DMS53 treated with DMSO at 0.1 percent for 48 hours (cell line): ENCODE data around the gene GMNC.
"Not testable (repeated sequence)": the region's sequence is repeated elsewhere in the genome, so short reads cannot be mapped to it uniquely, and the experiment has no call there.

ENCODE experiments used
- DNase-seq: peaks from one replicate; lab custom pipeline; 2025; ENCODE audit not compliant: unreplicated experiment; lab: John Stamatoyannopoulos, UW

The GMNC gene

GRCh38 chr3:190862209-190863118 is at the start of gene GMNC:
GMNC (minus strand) TSS chr3:190862694; CDS start chr3:190862615, 79 bp downstream.
- DNase-seq = peak; percentile 47

DNA sequence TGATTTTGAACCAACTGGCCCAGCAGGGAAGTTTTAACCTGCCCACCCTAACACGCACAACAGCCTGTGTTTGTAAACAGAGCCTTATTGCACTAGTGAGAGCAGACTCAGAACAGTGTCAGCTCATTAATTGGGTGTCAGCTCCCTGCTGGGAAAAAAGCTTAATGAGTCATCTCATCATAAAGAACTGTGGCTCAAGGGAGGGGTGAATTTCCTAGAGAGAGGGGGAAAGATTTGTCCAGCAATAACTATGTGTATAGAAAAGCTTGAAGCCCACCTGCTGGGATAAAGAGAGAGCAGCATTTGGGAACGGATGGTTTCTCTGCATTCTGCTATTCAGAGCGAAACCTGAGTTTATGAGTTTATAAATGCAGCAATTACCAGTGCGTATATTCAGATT is 48.9 kb upstream of the GMNC start:
- no peak for DNase-seq

GRCh38 chr3:190909908-190910307 is 47.4 kb upstream of the GMNC start:
- DNase-seq = no peak

DNA sequence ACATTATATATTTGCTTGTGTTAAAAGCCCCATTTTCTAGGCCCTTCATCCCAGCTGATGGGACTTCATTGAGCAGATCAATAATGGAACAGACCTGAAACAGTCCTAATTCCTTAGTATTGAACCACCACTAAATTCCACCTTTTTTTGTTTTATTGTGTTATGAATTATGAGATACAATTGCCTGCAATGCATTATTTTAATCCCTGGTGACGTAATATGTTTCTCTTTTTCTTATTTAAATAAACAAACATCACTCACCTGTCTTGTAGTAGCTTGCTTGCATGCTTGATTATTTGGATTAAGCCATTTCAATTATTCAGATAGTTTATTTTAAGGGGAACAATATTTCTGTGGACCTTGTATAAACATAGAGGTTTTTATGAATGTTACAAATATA is 40.7 kb upstream of the GMNC start:
- DNase-seq = no peak

DNA sequence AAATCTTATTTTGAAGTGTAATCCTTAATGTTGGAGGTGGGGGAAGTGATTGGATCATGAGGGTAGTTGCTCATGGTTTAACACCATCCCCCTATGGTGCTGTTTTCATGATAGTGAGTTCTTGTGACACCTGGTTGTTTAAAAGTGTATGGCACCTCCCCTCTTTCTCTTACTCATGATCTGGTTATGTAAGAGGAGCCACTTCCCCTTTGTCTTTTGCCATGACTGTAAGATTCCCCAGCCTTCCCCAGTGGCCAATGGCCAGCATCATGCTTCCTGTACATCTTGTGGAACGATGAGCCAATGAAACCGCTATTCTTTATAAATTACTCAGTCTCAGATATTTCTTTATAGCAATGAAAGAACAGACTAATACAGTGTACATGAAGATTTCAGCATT is 39.8 kb upstream of the GMNC start:
- no peak for DNase-seq

- DNase-seq = no peak
Measured at GRCh38 chr3:190892395-190892902, 30.0 kb upstream of the GMNC start.

- no peak for DNase-seq
Measured at GRCh38 chr3:190886945-190887344, 24.5 kb upstream of the GMNC start.

- peak; percentile 58 for DNase-seq
Measured at GRCh38 chr3:190883973-190884832, 21.7 kb upstream of the GMNC start.

DNA sequence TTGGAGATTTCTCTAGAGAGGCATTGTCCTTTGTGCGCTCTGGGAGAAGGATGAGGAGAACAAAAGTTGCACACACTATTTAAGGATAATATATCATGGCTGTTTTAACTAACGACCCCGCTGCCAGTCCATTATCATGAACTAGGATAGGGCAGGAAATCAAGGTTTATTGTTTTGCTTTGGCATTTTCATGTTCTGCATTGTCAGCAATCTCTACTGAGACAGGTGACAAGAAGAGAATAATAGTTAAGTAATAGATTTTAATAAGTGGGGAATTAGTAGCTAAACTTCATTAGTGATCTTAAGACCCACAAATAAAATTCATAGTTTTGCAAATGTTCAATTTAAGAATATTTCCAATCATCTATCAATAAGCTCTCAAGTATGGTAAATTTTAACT is 20.6 kb upstream of the GMNC start:
- no peak for DNase-seq

GRCh38 chr3:190877925-190878324 is 15.4 kb upstream of the GMNC start:
- DNase-seq = no peak

- not testable (repeated sequence) for DNase-seq
Measured at GRCh38 chr3:190876433-190876832, 13.9 kb upstream of the GMNC start.

DNA sequence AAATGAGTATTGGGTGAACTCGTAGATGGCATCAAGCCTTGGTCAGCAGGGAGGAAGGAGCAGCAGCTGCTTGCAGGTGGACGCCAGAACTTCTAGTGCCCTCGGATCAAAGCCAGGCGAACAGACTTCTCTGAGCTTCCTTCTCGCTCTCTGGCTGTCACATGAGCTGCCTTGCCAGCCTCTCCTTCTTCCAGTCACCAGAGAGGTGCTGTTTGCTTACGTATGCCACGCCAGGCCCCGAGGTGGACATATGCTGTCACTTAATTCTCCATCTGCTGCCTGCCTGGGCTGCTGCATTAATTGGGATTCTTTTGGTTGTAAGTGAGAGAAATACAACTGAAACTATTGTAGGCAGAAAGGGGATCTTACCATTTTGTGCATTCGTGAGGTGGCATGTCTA is 12.6 kb upstream of the GMNC start:
- DNase-seq = not testable (repeated sequence)

- no peak for DNase-seq
Measured at GRCh38 chr3:190870127-190870526, 7.6 kb upstream of the GMNC start.

GRCh38 chr3:190867071-190867470 is 4.6 kb upstream of the GMNC start:
- DNase-seq = no peak

DNA sequence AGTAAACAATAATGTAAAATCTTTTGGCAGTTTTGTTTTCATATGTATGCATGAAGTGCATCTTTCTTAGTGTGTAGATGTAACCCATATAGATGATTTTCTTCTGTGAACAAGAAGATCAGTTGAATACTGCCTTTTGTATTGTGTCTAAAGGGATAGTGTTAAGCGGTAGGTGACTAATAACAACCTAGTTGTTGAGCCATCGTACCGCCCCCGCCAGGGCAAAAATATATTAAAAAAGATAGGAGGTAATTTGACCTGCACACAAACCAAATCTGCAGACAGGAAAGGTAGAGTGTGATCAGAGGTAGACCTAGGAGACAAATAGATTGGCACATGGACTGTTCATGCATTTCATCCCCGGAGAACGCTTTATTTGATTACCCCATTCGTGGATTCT is 3.3 kb upstream of the GMNC start:
- no peak for DNase-seq

DNA sequence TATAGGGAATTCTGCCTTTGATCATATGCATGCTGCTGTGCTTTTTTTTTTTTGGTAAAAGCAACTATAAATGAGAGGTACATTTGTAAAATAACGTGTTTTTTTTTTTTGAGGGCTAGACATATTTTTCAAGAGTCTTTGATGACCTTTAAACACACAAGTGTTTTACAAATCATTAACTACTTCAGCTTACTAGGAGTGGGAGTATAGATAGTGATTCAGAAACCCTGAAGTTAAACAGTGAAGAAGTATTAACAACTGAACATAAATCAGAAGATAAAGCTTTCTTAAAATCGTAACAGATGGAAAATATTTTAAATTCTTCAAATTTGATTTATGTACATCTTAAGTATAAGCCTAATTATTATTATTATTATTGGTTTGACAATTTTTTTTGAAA is 2.9 kb upstream of the GMNC start:
- DNase-seq = peak; percentile 6

DNA sequence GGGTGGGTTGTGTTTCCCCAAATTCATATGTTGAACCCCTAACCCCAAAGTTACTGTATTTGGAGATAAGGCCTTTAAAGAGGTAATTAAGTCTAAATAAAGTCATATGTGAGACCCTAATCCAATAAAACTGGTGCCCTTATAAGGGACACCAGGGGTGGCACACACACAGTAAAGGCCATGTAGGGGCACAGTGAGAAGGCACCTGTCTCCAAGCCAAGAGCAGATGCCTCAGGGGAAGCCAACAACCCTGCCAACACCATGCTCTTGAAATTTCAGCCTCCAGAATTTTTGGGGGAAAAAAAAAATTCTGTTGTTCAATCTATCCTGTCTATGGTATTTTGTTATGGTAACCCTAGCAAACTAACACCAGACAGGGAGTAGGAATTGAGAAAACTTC is 1.5 kb upstream of the GMNC start:
- DNase-seq = no peak

GRCh38 chr3:190863119-190863465 is 598 bp upstream of the GMNC start:
- DNase-seq = no peak

DNA sequence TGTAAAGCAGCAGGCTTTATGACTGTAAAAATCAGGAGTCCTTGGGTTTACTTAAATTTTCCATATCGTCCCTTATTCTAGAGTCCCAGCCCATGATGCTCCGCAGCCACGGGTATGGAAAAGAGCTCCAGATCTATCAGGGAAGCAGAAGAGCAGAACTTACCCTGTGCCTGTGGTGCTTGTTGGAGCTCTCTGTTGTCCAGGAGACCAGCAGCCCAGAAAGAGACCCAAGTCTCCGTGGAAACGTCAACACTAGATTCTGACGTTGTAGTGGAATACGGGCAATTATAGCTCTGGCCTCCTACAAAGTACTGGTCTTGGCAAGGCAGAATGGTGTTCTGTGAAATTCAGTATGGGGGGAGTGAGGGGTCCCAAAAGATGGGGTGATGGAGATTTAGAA is 2.0 kb downstream of the GMNC start:
- DNase-seq = no peak

DNA sequence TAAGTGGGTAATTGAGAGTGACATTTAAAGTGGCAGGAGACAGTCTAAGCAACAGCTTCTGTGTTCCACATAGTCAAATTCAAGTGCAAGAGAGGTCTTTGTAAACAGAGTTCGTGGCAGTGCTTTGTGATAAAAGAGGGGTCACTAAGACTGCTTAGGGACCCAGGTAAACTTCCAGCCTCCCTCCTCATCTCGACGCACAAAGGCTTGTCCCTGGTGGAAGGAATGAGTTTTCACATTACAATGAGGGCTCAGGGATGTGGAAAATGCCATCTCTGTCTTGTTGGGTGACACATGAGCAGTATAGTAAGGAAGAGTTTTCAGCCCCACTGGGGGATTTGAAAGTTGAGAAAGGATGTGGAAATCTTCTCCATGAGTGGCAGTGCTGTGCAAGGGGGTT is 7.3 kb downstream of the GMNC start:
- DNase-seq = no peak

DNA sequence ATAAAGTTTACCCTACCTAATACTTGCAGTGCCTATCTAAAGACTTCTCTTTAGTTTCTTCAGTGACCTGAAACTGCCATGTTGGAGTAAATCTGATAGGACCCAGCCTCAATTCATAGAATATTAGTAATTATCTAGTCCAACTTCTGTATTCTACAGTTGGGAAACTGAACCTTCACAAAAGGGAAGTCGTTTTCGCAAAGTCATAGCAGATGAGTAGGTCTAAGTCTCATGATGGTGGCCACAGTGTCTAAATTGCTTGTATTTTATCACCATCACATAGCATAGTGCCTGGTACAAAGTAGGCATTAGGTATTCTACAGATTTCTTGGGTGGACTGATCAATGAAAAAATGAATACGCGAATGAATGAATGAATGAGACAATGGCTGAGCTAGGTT is 8.4 kb downstream of the GMNC start:
- no peak for DNase-seq

DNA sequence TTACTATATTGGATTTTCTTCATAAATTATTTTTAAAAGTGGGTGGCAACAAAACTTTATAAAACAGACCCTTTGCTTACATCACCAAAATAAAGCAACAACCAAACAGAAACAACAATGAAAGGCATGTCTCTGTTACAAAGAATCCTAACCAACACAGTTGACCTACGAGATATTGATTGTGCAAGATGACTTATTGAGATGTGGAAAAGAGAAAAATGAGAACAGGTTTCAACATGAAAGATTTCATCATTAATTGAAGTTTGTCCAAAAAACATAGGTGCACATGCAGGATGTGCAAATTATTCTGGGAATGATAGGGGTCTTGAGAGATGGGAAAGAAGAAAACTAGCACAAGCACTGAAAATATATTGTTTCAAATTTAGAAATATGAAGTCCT is 9.0 kb downstream of the GMNC start:
- no peak for DNase-seq
